GM12878 (cell line): ENCODE results near the gene TRIM8.

Experiments
- CREM ChIP-seq: IDR thresholded peaks from 2 replicates; pipeline ENCODE4 v1.6.1; 2014; ENCODE audit warnings: antibody characterized with exemption, low read depth
- POLR2A ChIP-seq: IDR thresholded peaks from 2 replicates; pipeline ENCODE4 v1.6.1; 2011; ENCODE audit warnings: low read depth, mild to moderate bottlenecking, low read length
- RELA ChIP-seq: fragments of 450-650 bp; IDR thresholded peaks from 2 replicates; pipeline ENCODE4 v1.8.0; 2014; ENCODE audit warnings: borderline replicate concordance; ENCODE audit not compliant: partially characterized antibody
- SKIL ChIP-seq: fragments of 450-650 bp; IDR thresholded peaks from 2 replicates; pipeline ENCODE4 v1.6.1; 2017; ENCODE audit warnings: mild to moderate bottlenecking, low read depth, inconsistent platforms; ENCODE audit not compliant: poor library complexity, severe bottlenecking

DNA sequence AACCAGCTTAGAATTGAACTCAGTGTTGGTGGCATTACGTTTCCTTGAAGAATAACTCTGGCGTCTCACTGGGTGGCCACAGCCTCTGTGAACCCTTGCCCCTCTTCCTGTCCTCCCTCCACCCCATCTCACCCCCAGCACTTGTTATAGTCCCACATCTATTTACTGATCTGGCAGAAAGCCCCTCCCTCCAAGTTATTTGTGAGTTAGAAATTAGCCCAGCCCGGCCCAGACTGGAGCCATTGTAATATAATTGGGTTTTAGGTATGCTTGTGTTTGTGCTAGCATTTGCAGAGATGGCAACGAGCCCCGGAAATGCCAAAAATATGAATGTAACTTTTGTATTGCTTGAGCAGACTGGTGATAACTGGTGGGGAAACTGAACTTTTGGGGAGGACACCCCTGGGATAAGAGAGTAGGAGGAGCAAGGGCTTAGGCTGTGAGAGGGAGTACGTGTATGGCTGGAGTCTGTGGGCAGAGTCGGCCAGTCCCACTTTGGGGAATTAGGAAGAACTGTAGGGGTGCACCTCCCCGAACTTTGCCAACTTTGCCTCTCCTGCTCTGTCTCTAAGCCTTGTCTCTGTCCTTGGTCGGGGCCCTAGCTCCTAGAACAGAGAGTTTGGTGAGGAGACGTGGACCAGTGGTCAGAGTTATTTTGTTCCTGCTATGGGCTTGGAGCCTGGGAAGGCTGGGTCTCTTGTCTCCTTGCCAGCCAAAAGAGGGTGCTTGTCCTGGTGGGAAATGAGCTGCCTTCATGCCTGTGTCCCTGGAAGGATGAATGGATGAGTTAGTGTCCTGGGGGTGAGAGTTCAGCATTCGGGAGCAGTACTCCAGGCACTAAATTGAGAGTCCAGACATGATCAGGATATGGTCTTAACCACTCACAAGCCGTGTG lies 19.3 kb upstream of the TRIM8 start:
- TF ChIP-seq CREM (no peak), RELA (no peak), SKIL (no peak), POLR2A (no peak)
